ENCODE results near the gene STAG1.

DNA sequence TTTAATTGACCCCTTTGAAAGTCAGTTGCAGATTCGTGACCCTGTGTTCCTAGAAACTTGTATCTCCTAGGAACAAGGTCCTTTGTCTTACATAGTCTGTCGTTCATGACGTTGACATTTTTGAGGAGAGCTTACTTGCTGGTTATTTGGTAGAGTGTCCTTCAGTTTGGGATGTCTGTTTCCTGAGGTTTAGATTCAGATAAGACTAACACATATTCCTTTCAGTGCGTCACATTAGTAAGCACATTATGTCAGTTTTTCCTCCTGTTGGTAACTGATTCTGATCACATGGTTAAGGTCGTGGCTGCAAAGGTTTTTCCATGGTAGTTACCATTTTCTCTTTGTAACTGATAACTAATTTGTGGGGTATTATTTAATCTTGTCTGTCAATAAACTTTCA is 421.3 kb downstream of the STAG1 start:
- TF ChIP-seq, protein P1, sequence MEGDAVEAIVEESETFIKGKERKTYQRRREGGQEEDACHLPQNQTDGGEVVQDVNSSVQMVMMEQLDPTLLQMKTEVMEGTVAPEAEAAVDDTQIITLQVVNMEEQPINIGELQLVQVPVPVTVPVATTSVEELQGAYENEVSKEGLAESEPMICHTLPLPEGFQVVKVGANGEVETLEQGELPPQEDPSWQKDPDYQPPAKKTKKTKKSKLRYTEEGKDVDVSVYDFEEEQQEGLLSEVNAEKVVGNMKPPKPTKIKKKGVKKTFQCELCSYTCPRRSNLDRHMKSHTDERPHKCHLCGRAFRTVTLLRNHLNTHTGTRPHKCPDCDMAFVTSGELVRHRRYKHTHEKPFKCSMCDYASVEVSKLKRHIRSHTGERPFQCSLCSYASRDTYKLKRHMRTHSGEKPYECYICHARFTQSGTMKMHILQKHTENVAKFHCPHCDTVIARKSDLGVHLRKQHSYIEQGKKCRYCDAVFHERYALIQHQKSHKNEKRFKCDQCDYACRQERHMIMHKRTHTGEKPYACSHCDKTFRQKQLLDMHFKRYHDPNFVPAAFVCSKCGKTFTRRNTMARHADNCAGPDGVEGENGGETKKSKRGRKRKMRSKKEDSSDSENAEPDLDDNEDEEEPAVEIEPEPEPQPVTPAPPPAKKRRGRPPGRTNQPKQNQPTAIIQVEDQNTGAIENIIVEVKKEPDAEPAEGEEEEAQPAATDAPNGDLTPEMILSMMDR (IDR thresholded peaks at IDR 0.05), result no peak
- TF ChIP-seq POLR2AphosphoS5 (IDR thresholded peaks at IDR 0.05; ENCODE audit: low read depth, low read length) (no peak), TCF7L2 (IDR thresholded peaks at IDR 0.05; ENCODE audit: low read depth, low read length) (no peak)
- TF ChIP-seq, protein P2, sequence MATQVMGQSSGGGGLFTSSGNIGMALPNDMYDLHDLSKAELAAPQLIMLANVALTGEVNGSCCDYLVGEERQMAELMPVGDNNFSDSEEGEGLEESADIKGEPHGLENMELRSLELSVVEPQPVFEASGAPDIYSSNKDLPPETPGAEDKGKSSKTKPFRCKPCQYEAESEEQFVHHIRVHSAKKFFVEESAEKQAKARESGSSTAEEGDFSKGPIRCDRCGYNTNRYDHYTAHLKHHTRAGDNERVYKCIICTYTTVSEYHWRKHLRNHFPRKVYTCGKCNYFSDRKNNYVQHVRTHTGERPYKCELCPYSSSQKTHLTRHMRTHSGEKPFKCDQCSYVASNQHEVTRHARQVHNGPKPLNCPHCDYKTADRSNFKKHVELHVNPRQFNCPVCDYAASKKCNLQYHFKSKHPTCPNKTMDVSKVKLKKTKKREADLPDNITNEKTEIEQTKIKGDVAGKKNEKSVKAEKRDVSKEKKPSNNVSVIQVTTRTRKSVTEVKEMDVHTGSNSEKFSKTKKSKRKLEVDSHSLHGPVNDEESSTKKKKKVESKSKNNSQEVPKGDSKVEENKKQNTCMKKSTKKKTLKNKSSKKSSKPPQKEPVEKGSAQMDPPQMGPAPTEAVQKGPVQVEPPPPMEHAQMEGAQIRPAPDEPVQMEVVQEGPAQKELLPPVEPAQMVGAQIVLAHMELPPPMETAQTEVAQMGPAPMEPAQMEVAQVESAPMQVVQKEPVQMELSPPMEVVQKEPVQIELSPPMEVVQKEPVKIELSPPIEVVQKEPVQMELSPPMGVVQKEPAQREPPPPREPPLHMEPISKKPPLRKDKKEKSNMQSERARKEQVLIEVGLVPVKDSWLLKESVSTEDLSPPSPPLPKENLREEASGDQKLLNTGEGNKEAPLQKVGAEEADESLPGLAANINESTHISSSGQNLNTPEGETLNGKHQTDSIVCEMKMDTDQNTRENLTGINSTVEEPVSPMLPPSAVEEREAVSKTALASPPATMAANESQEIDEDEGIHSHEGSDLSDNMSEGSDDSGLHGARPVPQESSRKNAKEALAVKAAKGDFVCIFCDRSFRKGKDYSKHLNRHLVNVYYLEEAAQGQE (IDR thresholded peaks at IDR 0.05; ENCODE audit: insufficient read depth in 1 of 2, low read depth in 2 of 2, low read length in 1 of 2), result no peak

All from Panc1 (cell line).